IPS-18a (cell line): Measurements from ENCODE around the gene METAP2.

Experiments used
- H3K27ac ChIP-seq: one replicate; pipeline ENCODE4 v1.5.1; 2013; ENCODE audit warnings: low read length
- H3K27me3 ChIP-seq: one replicate; pipeline ENCODE4 v1.6.1; 2013; ENCODE audit warnings: mild to moderate bottlenecking, low read length; ENCODE audit not compliant: control insufficient read depth, insufficient read depth
- H3K36me3 ChIP-seq: one replicate; pipeline ENCODE4 v1.6.1; 2013; ENCODE audit warnings: low read depth, low read length; ENCODE audit not compliant: control insufficient read depth
- H3K4me1 ChIP-seq: one replicate; pipeline ENCODE4 v1.6.1; 2013; ENCODE audit warnings: low read depth, low read length; ENCODE audit not compliant: control insufficient read depth
- H3K4me3 ChIP-seq: one replicate; pipeline ENCODE4 v1.5.1; 2013; ENCODE audit warnings: low read length
- H3K9ac ChIP-seq: one replicate; pipeline ENCODE4 v1.6.1; 2013; ENCODE audit warnings: mild to moderate bottlenecking, low read length, moderate library complexity
- H3K9me3 ChIP-seq: one replicate; pipeline ENCODE4 v1.6.1; 2013; ENCODE audit warnings: low read depth, low read length; ENCODE audit not compliant: control insufficient read depth

Gene METAP2

GRCh38 chr12:95551913-95552516 lies 78.1 kb downstream of the METAP2 start:
- Histone ChIP-seq H3K27me3 (no peaks in the 10 kb centered on the region), H3K4me3 (peak overlapping the region; percentile 99), H3K27ac (peak overlapping the region; percentile 94), H3K9ac (peak overlapping the region; percentile 83), H3K9me3 (no peaks in the 10 kb centered on the region), H3K36me3 (no peaks in the 10 kb centered on the region), H3K4me1 (peaks cover 20% of the 10 kb centered on the region)

- H3K36me3 ChIP-seq = peaks cover 2% of the 10 kb centered on the region
- H3K4me1 ChIP-seq = peaks cover 18% of the 10 kb centered on the region
- no peaks in the 10 kb centered on the region for H3K9me3 ChIP-seq
- no peak overlapping the region for H3K4me3 ChIP-seq
- H3K27me3 ChIP-seq = no peaks in the 10 kb centered on the region
- no peak overlapping the region for H3K27ac ChIP-seq
- H3K9ac ChIP-seq = no peak overlapping the region
Observed at GRCh38 chr12:95553197-95553943, 79.4 kb downstream of the METAP2 start.

- no peaks in the 10 kb centered on the region for H3K9me3 ChIP-seq
- peaks cover 4% of the 10 kb centered on the region for H3K36me3 ChIP-seq
- H3K9ac ChIP-seq = no peak overlapping the region
- H3K4me1 ChIP-seq = peaks cover 18% of the 10 kb centered on the region
- no peak overlapping the region for H3K27ac ChIP-seq
- H3K27me3 ChIP-seq = no peaks in the 10 kb centered on the region
- H3K4me3 ChIP-seq = no peak overlapping the region
Observed at GRCh38 chr12:95554532-95555071, 80.7 kb downstream of the METAP2 start.

DNA sequence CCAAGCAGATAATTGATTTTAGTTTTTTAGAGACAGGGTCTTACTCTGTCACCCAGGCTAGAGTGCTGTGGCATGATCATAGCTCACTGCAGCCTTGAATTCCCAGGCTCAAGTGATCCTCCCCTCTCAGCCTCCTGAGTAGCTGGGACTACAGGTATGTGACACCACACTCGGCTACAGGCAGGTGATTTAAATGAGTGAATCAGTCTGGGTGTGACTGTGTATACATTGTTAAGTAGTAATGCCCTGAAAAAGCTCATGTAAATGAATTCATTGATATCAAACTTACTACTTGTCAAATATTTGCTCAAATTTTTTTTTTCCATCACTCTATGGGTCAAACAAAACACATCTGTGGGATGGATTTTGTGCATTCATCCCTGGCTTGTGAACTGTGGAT lies 83.7 kb downstream of the METAP2 start:
- Histone ChIP-seq H3K4me3 (no peak overlapping the region), H3K9me3 (no peaks in the 10 kb centered on the region), H3K4me1 (peaks cover 6% of the 10 kb centered on the region), H3K9ac (no peak overlapping the region), H3K27ac (no peak overlapping the region), H3K27me3 (no peaks in the 10 kb centered on the region), H3K36me3 (peaks cover 4% of the 10 kb centered on the region)
